ENCODE data around the gene STK32B. TPM values are rescaled to one million over a fixed set of nuclear protein-coding genes. Genes with fewer than 3 reads are reported as not detected.

The STK32B gene
- total and polyA plus RNA-seq, 9 donors: 0.35 to 3.0 (median 1.2) TPM

DNA sequence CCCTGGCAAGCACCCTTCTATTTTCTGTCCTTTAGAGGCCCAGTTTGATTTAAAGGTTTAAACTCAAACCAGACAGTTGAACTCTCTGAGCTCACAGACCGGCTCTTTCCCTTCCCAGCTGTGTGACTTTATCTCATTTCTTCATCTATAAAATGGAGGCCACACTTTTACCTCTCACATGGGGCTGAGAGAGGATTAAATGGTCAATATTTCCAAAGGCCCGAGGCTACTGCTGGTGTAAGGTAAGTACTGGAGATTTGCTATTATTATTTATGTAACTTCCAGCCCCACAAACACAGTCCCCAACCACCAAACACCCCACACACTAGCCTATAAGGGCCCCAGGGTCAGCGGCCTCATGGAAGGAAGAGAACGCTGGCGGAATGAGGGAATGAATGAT, 18.5 kb upstream of the STK32B start:
- no peak for TF ChIP-seq POLR2A (IDR thresholded peaks at IDR 0.05)
- TF ChIP-seq, protein P1, sequence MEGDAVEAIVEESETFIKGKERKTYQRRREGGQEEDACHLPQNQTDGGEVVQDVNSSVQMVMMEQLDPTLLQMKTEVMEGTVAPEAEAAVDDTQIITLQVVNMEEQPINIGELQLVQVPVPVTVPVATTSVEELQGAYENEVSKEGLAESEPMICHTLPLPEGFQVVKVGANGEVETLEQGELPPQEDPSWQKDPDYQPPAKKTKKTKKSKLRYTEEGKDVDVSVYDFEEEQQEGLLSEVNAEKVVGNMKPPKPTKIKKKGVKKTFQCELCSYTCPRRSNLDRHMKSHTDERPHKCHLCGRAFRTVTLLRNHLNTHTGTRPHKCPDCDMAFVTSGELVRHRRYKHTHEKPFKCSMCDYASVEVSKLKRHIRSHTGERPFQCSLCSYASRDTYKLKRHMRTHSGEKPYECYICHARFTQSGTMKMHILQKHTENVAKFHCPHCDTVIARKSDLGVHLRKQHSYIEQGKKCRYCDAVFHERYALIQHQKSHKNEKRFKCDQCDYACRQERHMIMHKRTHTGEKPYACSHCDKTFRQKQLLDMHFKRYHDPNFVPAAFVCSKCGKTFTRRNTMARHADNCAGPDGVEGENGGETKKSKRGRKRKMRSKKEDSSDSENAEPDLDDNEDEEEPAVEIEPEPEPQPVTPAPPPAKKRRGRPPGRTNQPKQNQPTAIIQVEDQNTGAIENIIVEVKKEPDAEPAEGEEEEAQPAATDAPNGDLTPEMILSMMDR (IDR thresholded peaks at IDR 0.05): no peak
- TF ChIP-seq EP300 (IDR thresholded peaks at IDR 0.05): no peak
- H3K27me3 ChIP-seq: no peaks in the 10 kb centered on the region
- no peaks in the 10 kb centered on the region for H3K36me3 ChIP-seq
- H3K9me3 ChIP-seq: no peaks in the 10 kb centered on the region
- intact Hi-C loops (cut with DNase I): no loop called here
- H3K4me1 ChIP-seq (ENCODE audit: insufficient read depth): peaks cover 1% of the 10 kb centered on the region
- DNase-seq: no peak
- no peak overlapping the region for H3K4me3 ChIP-seq
- H3K27ac ChIP-seq: no peak overlapping the region
- 78 to 87% (median 84%) methylated on average over 5 of the region's 5 CpGs for WGBS, 3 donors

DNA sequence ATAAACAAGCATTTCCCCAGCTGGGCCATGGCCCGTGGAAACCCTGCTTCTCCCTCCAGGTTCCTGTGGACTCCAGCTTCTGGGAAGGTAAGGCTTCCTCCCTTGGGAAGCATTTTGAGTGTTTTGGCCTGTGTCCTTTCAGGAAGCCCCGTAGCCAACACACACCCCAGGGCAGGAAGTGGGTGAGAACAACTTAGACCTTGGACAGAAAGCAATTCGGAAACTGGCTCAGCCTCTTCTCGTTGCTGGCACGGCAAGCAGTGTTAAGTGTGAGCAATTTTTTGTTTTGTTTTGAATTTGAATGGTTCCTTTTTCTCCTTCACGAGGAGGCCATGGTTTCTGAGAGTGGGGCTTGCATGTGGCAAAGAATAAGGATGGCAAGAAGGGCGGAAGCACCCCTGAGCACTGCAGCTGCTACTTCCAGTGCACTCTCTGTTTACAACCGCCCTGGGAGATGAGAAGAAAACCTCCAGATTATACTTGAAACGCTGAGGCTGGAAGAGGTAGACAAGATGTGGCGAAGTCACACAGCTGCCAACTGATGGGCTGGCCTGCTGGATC, 17.9 kb upstream of the STK32B start:
- Histone ChIP-seq H3K4me3 (no peak overlapping the region), H3K9me3 (no peaks in the 10 kb centered on the region), H3K27ac (no peak overlapping the region), H3K4me1 (ENCODE audit: insufficient read depth) (peaks cover 1% of the 10 kb centered on the region), H3K27me3 (no peaks in the 10 kb centered on the region), H3K36me3 (no peaks in the 10 kb centered on the region)
- DNase-seq: no peak
- intact Hi-C loops (cut with DNase I): no loop called here
- 28 to 35% (median 29%) methylated on average over 10 of the region's 10 CpGs for WGBS, 3 donors
- TF ChIP-seq EP300 (IDR thresholded peaks at IDR 0.05): no peak
- TF ChIP-seq, protein P1 (IDR thresholded peaks at IDR 0.05): no peak
- no peak for TF ChIP-seq POLR2A (IDR thresholded peaks at IDR 0.05)

DNA sequence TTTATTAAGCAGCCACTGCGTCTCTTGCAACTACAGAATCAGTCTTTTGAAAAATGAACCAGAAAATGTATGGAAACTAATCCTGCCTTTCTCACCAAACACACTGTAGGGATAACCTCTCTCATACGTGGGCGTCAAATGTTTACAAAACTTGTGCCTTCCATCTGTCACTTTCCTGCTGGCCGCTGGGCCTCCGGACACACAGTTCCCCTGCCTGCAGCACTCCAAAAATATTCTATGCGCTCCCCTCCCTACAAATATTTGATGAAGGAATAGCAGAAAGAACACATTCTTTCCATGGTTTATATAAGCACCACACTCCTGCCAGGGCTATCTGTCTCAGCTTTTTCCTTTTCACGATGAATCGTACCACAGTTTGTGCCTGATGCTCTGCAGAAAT, 17.1 kb upstream of the STK32B start:
- intact Hi-C loops (cut with DNase I): no loop called here
- no peaks in the 10 kb centered on the region for H3K9me3 ChIP-seq
- TF ChIP-seq EP300 (IDR thresholded peaks at IDR 0.05): no peak
- no peak for TF ChIP-seq POLR2A (IDR thresholded peaks at IDR 0.05)
- TF ChIP-seq, protein P1 (IDR thresholded peaks at IDR 0.05): no peak
- no peaks in the 10 kb centered on the region for H3K27me3 ChIP-seq
- H3K36me3 ChIP-seq: no peaks in the 10 kb centered on the region
- WGBS, 3 donors: 19 to 39% (median 23%) methylated on average over 8 of the region's 8 CpGs
- no peak for DNase-seq
- peaks cover 1% of the 10 kb centered on the region for H3K4me1 ChIP-seq (ENCODE audit: insufficient read depth)
- no peak overlapping the region for H3K27ac ChIP-seq
- H3K4me3 ChIP-seq: no peak overlapping the region

DNA sequence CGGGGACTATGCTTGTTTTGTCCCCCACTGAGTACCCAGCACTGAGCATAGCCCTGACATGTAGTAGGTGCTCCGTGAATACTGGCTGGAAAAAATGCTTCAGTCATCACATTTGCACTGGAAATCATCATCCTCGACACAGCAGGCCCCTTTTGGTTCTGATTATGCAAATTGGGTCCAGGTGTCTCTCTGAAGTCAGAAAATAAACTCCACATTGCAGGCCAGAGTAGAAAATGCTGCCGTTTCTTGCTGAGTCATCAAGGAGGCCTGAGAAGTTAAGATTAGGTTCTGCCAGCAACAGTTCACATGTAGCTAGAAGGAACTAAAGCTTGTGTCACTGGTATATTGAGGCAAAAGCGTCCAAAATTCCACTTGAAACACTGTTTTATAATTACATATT, 15.0 kb upstream of the STK32B start:
- no peak overlapping the region for H3K27ac ChIP-seq
- no peaks in the 10 kb centered on the region for H3K9me3 ChIP-seq
- H3K4me3 ChIP-seq: no peak overlapping the region
- no peaks in the 10 kb centered on the region for H3K27me3 ChIP-seq
- intact Hi-C loops (cut with DNase I): no loop called here
- H3K4me1 ChIP-seq (ENCODE audit: insufficient read depth): peaks cover 1% of the 10 kb centered on the region
- H3K36me3 ChIP-seq: no peaks in the 10 kb centered on the region
- no peak for DNase-seq
- no peak for TF ChIP-seq EP300 (IDR thresholded peaks at IDR 0.05)
- no peak for TF ChIP-seq POLR2A (IDR thresholded peaks at IDR 0.05)
- TF ChIP-seq, protein P1 (IDR thresholded peaks at IDR 0.05): no peak
- 31 to 37% (median 32%) methylated on average over 5 of the region's 5 CpGs for WGBS, 3 donors
